ENCODE results near the gene ZNF468.

GRCh38 chr19:52896431-52897137, 39.2 kb upstream of the ZNF468 start:
- TF ChIP-seq CTCF (IDR thresholded peaks at IDR 0.05 in 4 of 5, conservative IDR thresholded peaks at IDR 0.05 in 1 of 5): no peak
- no peak for TF ChIP-seq POLR2A (IDR thresholded peaks at IDR 0.05)

Data from gastrocnemius medialis (tissue), 4 donors.